Neural progenitor cell (in vitro differentiated cells): Measurements from ENCODE around the gene OR51B6. TPM values are rescaled to one million over a fixed set of nuclear protein-coding genes. Genes with fewer than 3 reads are reported as not detected.
"Not testable (repeated sequence)": the region's sequence is repeated elsewhere in the genome, so short reads cannot be mapped to it uniquely, and the experiment has no call there.

Experiments used
- DNase-seq: peaks from one replicate; pipeline ENCODE4 v3.0.0-alpha.2; 2016; ENCODE audit warnings: low spot score
- H2AFZ ChIP-seq: fragments of 200-600 bp; sonication (generic); replicated peaks from 2 replicates; pipeline ENCODE4 v1.6.1; 2016; ENCODE audit warnings: antibody characterized with exemption
- H3F3A ChIP-seq: fragments of 200-600 bp; sonication (generic); 2 replicates; pipeline ENCODE4 v1.6.1; 2016; ENCODE audit warnings: antibody characterized with exemption, low read depth
- H3K27ac ChIP-seq: fragments of 200-600 bp; sonication (generic); 2 replicates; pipeline ENCODE4 v1.5.1; 2016; ENCODE audit warnings: mild to moderate bottlenecking
- H3K27me3 ChIP-seq: fragments of 200-600 bp; sonication (generic); 2 replicates; pipeline ENCODE4 v1.6.1; 2016; ENCODE audit warnings: mild to moderate bottlenecking, moderate library complexity
- H3K36me3 ChIP-seq: fragments of 200-600 bp; sonication (generic); 2 replicates; pipeline ENCODE4 v1.5.1; 2016
- H3K4me1 ChIP-seq: fragments of 200-600 bp; sonication (generic); 2 replicates; pipeline ENCODE4 v1.6.1; 2016; ENCODE audit warnings: mixed run types
- H3K4me2 ChIP-seq: fragments of 200-600 bp; sonication (generic); 2 replicates; pipeline ENCODE4 v1.6.1; 2016
- H3K4me3 ChIP-seq: fragments of 200-600 bp; sonication (generic); 2 replicates; pipeline ENCODE4 v1.5.1; 2016
- H3K79me2 ChIP-seq: fragments of 200-600 bp; sonication (generic); 2 replicates; pipeline ENCODE4 v1.6.1; 2016; ENCODE audit warnings: low read depth
- H3K9ac ChIP-seq: fragments of 200-600 bp; sonication (generic); 2 replicates; pipeline ENCODE4 v1.6.1; 2016
- H3K9me3 ChIP-seq: fragments of 200-600 bp; sonication (generic); 2 replicates; pipeline ENCODE4 v1.5.1; 2016; ENCODE audit warnings: low read depth
- H4K20me1 ChIP-seq: fragments of 200-600 bp; sonication (generic); 2 replicates; pipeline ENCODE4 v1.6.1; 2016; ENCODE audit warnings: low read depth
- H3K27ac Mint-ChIP-seq: 3 replicates; pipeline ENCODE4 v1.8.0; 2021; ENCODE audit warnings: mixed read lengths
- H3K27me3 Mint-ChIP-seq: 2 replicates; pipeline ENCODE4 v1.8.0; 2022; ENCODE audit warnings: low read depth, mild to moderate bottlenecking, inconsistent platforms, moderate library complexity, mixed read lengths; ENCODE audit not compliant: insufficient read depth
- H3K36me3 Mint-ChIP-seq: 3 replicates; pipeline ENCODE4 v1.8.0; 2021; ENCODE audit warnings: mixed read lengths
- H3K4me1 Mint-ChIP-seq: 3 replicates; pipeline ENCODE4 v1.8.0; 2021; ENCODE audit warnings: mixed read lengths
- H3K4me3 Mint-ChIP-seq: 3 replicates; pipeline ENCODE4 v1.8.0; 2021; ENCODE audit warnings: mild to moderate bottlenecking, moderate library complexity, mixed read lengths
- H3K9me3 Mint-ChIP-seq: 3 replicates; pipeline ENCODE4 v1.8.0; 2020; ENCODE audit warnings: mixed read lengths
- EZH2 ChIP-seq: fragments of 200-600 bp; sonication (generic); IDR thresholded peaks from 2 replicates; pipeline ENCODE4 v1.6.1; 2017; ENCODE audit warnings: antibody characterized with exemption, mild to moderate bottlenecking, moderate library complexity
- EZH2phosphoT487 ChIP-seq: fragments of 200-600 bp; sonication (generic); IDR thresholded peaks from 2 replicates; pipeline ENCODE4 v1.6.1; 2017; ENCODE audit warnings: antibody characterized with exemption
- total RNA-seq: library from RNA; depleted of rRNA; stranded (reverse); fragments of >200 nt; gene quantifications from 2 replicates; pipeline ENCODE4 v1.2.3, GENCODE V29; 2015; ENCODE audit warnings: low replicate concordance
- TF ChIP-seq, protein P1 (sequence below): fragments of 200-600 bp; sonication (generic); IDR thresholded peaks from 2 replicates; pipeline ENCODE4 v1.5.1; 2017; ENCODE audit warnings: antibody characterized with exemption, mild to moderate bottlenecking

OR51B6 gene
- total RNA-seq, 1 donor from 2014 or later = not detected

DNA sequence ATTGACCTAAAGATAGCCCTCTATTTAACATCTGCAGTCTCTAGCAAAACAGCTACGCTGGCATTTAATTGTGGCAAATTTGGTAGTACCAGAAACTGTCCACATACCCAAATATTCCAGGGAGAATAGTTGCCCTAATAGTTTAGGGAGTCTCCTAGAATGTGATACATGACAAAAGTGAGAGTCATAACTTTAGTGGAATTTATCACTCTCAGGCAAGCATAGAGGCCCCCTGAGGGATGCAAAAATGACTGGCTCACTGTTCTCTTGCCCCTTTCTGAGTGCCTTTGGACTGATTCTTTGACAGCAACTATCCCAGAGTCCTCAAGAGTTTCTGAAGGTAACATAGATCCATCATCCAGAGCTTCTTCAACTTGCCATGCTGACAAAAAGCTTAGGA lies 47.3 kb upstream of the OR51B6 start:
- H3K27me3 ChIP-seq = no peaks in the 10 kb centered on the region
- no peaks in the 10 kb centered on the region for H3K36me3 ChIP-seq
- H3F3A ChIP-seq = no peaks in the 10 kb centered on the region
- no peak overlapping the region for H3K4me3 ChIP-seq
- no peaks in the 10 kb centered on the region for H3K4me1 ChIP-seq
- Mint-ChIP-seq H3K36me3 (no peaks in the 10 kb centered on the region), H3K27ac (no peak overlapping the region), H3K9me3 (no peaks in the 10 kb centered on the region), H3K4me3 (no peak overlapping the region), H3K27me3 (no peaks in the 10 kb centered on the region), H3K4me1 (no peaks in the 10 kb centered on the region)
- no peak overlapping the region for H2AFZ ChIP-seq
- H3K9ac ChIP-seq = no peak overlapping the region
- no peak for DNase-seq
- no peaks in the 10 kb centered on the region for H4K20me1 ChIP-seq
- no peak overlapping the region for H3K4me2 ChIP-seq
- no peaks in the 10 kb centered on the region for H3K79me2 ChIP-seq
- H3K27ac ChIP-seq = no peak overlapping the region
- no peaks in the 10 kb centered on the region for H3K9me3 ChIP-seq
- TF ChIP-seq EZH2 = no peak
- TF ChIP-seq, protein P1, sequence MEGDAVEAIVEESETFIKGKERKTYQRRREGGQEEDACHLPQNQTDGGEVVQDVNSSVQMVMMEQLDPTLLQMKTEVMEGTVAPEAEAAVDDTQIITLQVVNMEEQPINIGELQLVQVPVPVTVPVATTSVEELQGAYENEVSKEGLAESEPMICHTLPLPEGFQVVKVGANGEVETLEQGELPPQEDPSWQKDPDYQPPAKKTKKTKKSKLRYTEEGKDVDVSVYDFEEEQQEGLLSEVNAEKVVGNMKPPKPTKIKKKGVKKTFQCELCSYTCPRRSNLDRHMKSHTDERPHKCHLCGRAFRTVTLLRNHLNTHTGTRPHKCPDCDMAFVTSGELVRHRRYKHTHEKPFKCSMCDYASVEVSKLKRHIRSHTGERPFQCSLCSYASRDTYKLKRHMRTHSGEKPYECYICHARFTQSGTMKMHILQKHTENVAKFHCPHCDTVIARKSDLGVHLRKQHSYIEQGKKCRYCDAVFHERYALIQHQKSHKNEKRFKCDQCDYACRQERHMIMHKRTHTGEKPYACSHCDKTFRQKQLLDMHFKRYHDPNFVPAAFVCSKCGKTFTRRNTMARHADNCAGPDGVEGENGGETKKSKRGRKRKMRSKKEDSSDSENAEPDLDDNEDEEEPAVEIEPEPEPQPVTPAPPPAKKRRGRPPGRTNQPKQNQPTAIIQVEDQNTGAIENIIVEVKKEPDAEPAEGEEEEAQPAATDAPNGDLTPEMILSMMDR = no peak
- no peak for TF ChIP-seq EZH2phosphoT487

DNA sequence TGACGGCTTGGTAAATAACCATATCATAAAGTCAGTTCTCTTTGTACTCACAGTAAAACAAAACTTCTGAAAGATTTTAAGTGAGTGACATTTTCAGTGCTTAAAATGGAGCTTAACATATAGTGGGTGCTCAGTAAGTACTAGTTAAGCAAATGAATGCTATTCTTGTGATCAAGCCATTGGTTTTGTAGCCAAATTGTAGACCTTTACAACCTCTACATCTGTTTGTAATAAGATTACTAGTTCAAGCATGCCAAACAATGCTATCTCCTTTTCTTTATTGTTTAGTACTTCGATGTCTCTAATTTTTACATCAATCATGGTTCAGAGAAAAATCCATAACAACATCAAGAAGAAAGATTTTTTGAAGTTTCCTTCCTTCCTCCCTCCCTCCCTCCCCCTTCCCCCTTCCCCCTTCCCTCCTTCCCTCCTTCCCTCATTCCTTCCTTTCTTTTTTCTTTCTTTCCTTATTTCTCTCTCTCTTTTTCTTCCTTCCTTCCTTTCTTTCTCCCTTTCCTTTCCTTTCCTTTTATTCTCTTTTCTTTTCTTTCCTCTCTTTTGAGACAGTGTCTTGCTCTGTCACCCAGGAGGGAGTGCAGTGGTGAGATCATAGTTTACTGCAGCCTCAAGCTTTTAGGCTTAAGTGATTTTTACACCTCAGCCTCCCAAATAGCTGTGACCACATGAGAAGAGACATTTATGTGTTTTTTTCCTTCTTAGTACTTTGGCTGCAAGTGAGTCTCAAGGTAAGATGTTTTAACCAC lies 43.9 kb upstream of the OR51B6 start:
- TF ChIP-seq EZH2 = no peak
- no peak for TF ChIP-seq EZH2phosphoT487
- TF ChIP-seq, protein P1 = no peak
- Histone ChIP-seq H3K4me1 (no peaks in the 10 kb centered on the region), H3K9ac (no peak overlapping the region), H3K27me3 (no peaks in the 10 kb centered on the region), H3K9me3 (no peaks in the 10 kb centered on the region), H4K20me1 (no peaks in the 10 kb centered on the region), H3K36me3 (no peaks in the 10 kb centered on the region), H2AFZ (no peak overlapping the region), H3K4me2 (no peak overlapping the region), H3K27ac (no peak overlapping the region), H3K79me2 (no peaks in the 10 kb centered on the region), H3F3A (no peaks in the 10 kb centered on the region), H3K4me3 (no peak overlapping the region)
- Mint-ChIP-seq H3K36me3 (no peaks in the 10 kb centered on the region), H3K27ac (no peak overlapping the region), H3K9me3 (no peaks in the 10 kb centered on the region), H3K4me3 (no peak overlapping the region), H3K27me3 (no peaks in the 10 kb centered on the region), H3K4me1 (no peaks in the 10 kb centered on the region)
- DNase-seq = no peak

DNA sequence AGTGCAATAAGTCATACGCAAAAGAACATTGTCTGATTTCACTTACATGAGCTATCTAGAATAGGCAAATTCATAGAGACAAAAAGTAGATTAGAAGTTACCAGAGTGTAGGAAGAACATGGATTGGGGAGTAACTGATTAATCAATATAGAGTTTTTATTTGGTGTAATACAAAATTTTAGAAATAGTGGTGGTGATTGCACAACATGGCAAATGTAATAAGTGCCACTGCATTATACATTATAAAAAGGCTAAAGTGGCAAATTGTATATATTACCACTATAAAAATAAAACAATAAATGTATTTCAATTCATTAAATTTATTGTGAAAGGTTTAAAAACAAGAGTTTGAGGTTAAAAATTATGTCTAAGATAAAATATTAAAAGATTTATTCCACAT lies 40.9 kb upstream of the OR51B6 start:
- H3K36me3 Mint-ChIP-seq = no peaks in the 10 kb centered on the region
- H3K4me1 Mint-ChIP-seq = no peaks in the 10 kb centered on the region
- Histone ChIP-seq H3K27ac (no peak overlapping the region), H3F3A (no peaks in the 10 kb centered on the region), H3K9me3 (no peaks in the 10 kb centered on the region), H3K36me3 (no peaks in the 10 kb centered on the region), H3K4me2 (no peak overlapping the region), H2AFZ (no peak overlapping the region), H3K79me2 (no peaks in the 10 kb centered on the region), H4K20me1 (no peaks in the 10 kb centered on the region), H3K27me3 (no peaks in the 10 kb centered on the region), H3K9ac (no peak overlapping the region), H3K4me3 (no peak overlapping the region), H3K4me1 (no peaks in the 10 kb centered on the region)
- no peak overlapping the region for H3K4me3 Mint-ChIP-seq
- H3K27ac Mint-ChIP-seq = no peak overlapping the region
- no peaks in the 10 kb centered on the region for H3K9me3 Mint-ChIP-seq
- H3K27me3 Mint-ChIP-seq = no peaks in the 10 kb centered on the region
- TF ChIP-seq, protein P1 = no peak
- TF ChIP-seq EZH2 (no peak), EZH2phosphoT487 (no peak)
- no peak for DNase-seq

DNA sequence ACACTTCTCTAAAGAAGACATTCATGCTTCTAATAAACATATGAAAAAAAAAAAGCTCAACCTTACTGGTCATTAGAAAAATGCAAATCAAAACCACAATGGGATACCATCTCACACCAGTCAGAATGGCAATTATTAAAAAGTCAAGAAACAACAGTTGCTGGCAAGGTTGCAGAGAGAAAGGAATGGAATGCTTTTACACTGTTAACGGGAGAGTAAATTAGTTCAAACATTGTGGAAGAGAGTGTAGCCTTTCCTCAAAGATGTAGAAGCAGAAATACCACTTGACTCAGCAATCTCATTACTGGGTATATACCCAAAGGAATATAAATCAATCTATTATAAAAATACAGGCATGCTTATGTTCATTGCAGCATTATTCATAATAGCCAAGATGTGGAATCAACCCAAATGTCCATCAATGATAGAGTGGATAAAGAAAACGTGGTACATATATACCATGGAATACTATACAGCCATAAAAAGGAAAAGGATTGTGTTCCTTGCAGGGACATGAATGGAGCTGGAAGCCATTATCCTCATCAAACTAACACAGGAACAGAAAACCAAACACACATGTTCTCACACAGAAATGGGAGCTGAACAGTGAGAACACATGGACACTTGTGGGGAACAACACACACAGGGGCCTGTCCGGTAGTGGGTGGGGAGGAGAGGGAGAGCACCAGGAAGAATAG lies 37.8 kb upstream of the OR51B6 start:
- H3K27ac ChIP-seq, H3K4me3 ChIP-seq, H3K9me3 Mint-ChIP-seq, H3K36me3 ChIP-seq, H2AFZ ChIP-seq, H3K27me3 Mint-ChIP-seq, DNase-seq, H3K79me2 ChIP-seq, H3K4me3 Mint-ChIP-seq, H3F3A ChIP-seq, H3K27me3 ChIP-seq, H3K9me3 ChIP-seq, H3K4me2 ChIP-seq, H3K4me1 ChIP-seq, H3K9ac ChIP-seq, H4K20me1 ChIP-seq, H3K36me3 Mint-ChIP-seq, H3K27ac Mint-ChIP-seq, H3K4me1 Mint-ChIP-seq: not testable (repeated sequence)
